Measurements from ENCODE around the gene LPAR6.

LPAR6 gene

GRCh38 chr13:48370815-48371214 lies 42.1 kb downstream of the LPAR6 start:
- Histone ChIP-seq H3K4me3 (ENCODE audit: low read depth, low read length, poor library complexity, severe bottlenecking) (no peak overlapping the region), H3K9ac (ENCODE audit: low read length) (no peak overlapping the region), H3K36me3 (ENCODE audit: insufficient read depth, low read length) (peaks cover 25% of the 10 kb centered on the region), H3K27me3 (ENCODE audit: insufficient read depth, low read length) (no peaks in the 10 kb centered on the region), H3K4me1 (ENCODE audit: insufficient read depth, low read length, severe bottlenecking) (no peaks in the 10 kb centered on the region), H3K9me3 (ENCODE audit: low read length) (no peaks in the 10 kb centered on the region), H4K20me1 (ENCODE audit: insufficient read depth, low read length) (no peaks in the 10 kb centered on the region), H3F3A (ENCODE audit: insufficient read depth, low read length) (no peaks in the 10 kb centered on the region), H3K4me2 (ENCODE audit: low read length) (no peak overlapping the region), H3K9me2 (ENCODE audit: low read depth, low read length) (no peaks in the 10 kb centered on the region), H2AFZ (ENCODE audit: low read length) (no peak overlapping the region), H3K27ac (ENCODE audit: low read depth, low read length, poor library complexity, severe bottlenecking) (no peak overlapping the region), H3K79me2 (ENCODE audit: insufficient read depth, low read length) (no peaks in the 10 kb centered on the region)
- TF ChIP-seq CTCF (IDR thresholded peaks at IDR 0.05; ENCODE audit: low read length): no peak
- no peak for TF ChIP-seq EZH2 (IDR thresholded peaks at IDR 0.05; ENCODE audit: borderline replicate concordance, low read length)

DNA sequence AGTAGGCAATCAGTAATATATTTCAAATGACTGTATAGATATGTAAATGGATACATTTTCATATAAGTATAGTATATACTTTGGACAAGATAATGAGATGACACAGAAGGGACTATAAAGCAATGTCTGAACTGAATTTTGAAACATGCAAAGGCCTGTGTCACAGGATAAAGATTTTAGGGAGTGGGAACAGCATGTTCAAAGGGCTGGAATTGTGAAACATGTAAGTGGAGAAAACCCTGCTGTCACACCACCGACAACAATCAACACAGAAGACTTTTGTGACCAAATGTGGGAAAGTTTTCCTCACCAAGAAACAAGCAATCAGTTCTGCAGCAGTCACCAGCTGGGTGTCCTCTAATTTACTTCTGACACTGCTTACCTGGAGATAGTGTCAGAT lies 42.9 kb downstream of the LPAR6 start:
- H3F3A ChIP-seq (ENCODE audit: insufficient read depth, low read length): no peaks in the 10 kb centered on the region

More for the DNA sequence above, 42.9 kb downstream of the LPAR6 start:
- H3K9ac ChIP-seq (ENCODE audit: low read length): no peak overlapping the region
- no peak overlapping the region for H3K4me3 ChIP-seq (ENCODE audit: low read depth, low read length, poor library complexity, severe bottlenecking)
- H3K4me1 ChIP-seq (ENCODE audit: insufficient read depth, low read length, severe bottlenecking): no peaks in the 10 kb centered on the region
- H2AFZ ChIP-seq (ENCODE audit: low read length): no peak overlapping the region
- peaks cover 25% of the 10 kb centered on the region for H3K36me3 ChIP-seq (ENCODE audit: insufficient read depth, low read length)
- TF ChIP-seq CTCF (IDR thresholded peaks at IDR 0.05; ENCODE audit: low read length): no peak
- TF ChIP-seq EZH2 (IDR thresholded peaks at IDR 0.05; ENCODE audit: borderline replicate concordance, low read length): no peak
- H3K9me3 ChIP-seq (ENCODE audit: low read length): no peaks in the 10 kb centered on the region
- no peaks in the 10 kb centered on the region for H4K20me1 ChIP-seq (ENCODE audit: insufficient read depth, low read length)
- H3K4me2 ChIP-seq (ENCODE audit: low read length): no peak overlapping the region
- no peaks in the 10 kb centered on the region for H3K27me3 ChIP-seq (ENCODE audit: insufficient read depth, low read length)
- H3K27ac ChIP-seq (ENCODE audit: low read depth, low read length, poor library complexity, severe bottlenecking): no peak overlapping the region
- no peaks in the 10 kb centered on the region for H3K79me2 ChIP-seq (ENCODE audit: insufficient read depth, low read length)
- no peaks in the 10 kb centered on the region for H3K9me2 ChIP-seq (ENCODE audit: low read depth, low read length)

Measured in OCI-LY1 (cell line).